HepG2 (cell line): ENCODE measurements around the gene CNTF. TPM values are rescaled to one million over a fixed set of nuclear protein-coding genes. Genes with fewer than 3 reads are reported as not detected.

Experiments used
- ATF3 ChIP-seq: sonication (generic); formaldehyde crosslinking; IDR thresholded peaks from 2 replicates; pipeline ENCODE4 v1.4.0; 2020; ENCODE audit warnings: missing genetic modification reagents
- FOSL1 ChIP-seq: sonication (generic); formaldehyde crosslinking; IDR thresholded peaks from 2 replicates; pipeline ENCODE4 v1.9.0; 2021; ENCODE audit warnings: missing genetic modification reagents, borderline replicate concordance
- ISL2 ChIP-seq: sonication (generic); formaldehyde crosslinking; IDR thresholded peaks from 2 replicates; pipeline ENCODE4 v1.5.0; 2020; ENCODE audit warnings: missing genetic modification reagents
- KAT7 ChIP-seq: IDR thresholded peaks from 2 replicates; pipeline ENCODE4 v1.6.1; 2018; ENCODE audit warnings: borderline replicate concordance, missing compliant biosample characterization
- KDM3A ChIP-seq: IDR thresholded peaks from 2 replicates; pipeline ENCODE4 v1.6.1; 2018; ENCODE audit warnings: low read depth, missing compliant biosample characterization
- NFRKB ChIP-seq: fragments of 450-650 bp; IDR thresholded peaks from 2 replicates; pipeline ENCODE4 v1.6.1; 2017
- POLR2AphosphoS2 ChIP-seq: IDR thresholded peaks from 2 replicates; pipeline ENCODE4 v1.6.1; 2011; ENCODE audit warnings: low read depth, low read length, improper control_type of control experiment
- SALL1 ChIP-seq: sonication (generic); formaldehyde crosslinking; IDR thresholded peaks from 2 replicates; pipeline ENCODE4 v1.8.0; 2022; ENCODE audit warnings: mild to moderate bottlenecking, missing genetic modification reagents
- SALL2 ChIP-seq: sonication (generic); formaldehyde crosslinking; IDR thresholded peaks from 2 replicates; pipeline ENCODE4 v1.8.1; 2023; ENCODE audit warnings: mild to moderate bottlenecking, missing genetic modification reagents, inconsistent platforms
- SIX1 ChIP-seq: sonication (generic); formaldehyde crosslinking; IDR thresholded peaks from 2 replicates; pipeline ENCODE4 v1.4.0; 2020; ENCODE audit warnings: missing genetic modification reagents, borderline replicate concordance
- TBX2 ChIP-seq: sonication (generic); formaldehyde crosslinking; IDR thresholded peaks from 2 replicates; pipeline ENCODE4 v1.5.0; 2020; ENCODE audit warnings: missing genetic modification reagents, mild to moderate bottlenecking, borderline replicate concordance
- TCF12 ChIP-seq, 2 experiments: fragments of 450-650 bp in 1 of 2; sonication (generic) in 1 of 2; formaldehyde crosslinking in 1 of 2; IDR thresholded peaks; 2 replicates each; pipeline versions ENCODE4 v1.6.1 to v1.8.0; 2017 to 2022; ENCODE audit warnings: antibody characterized with exemption in 1 of 2, mild to moderate bottlenecking in 1 of 2, missing genetic modification reagents in 1 of 2, moderate library complexity in 1 of 2
- UBTF ChIP-seq: sonication (generic); formaldehyde crosslinking; IDR thresholded peaks from 2 replicates; pipeline ENCODE4 v1.4.0; 2020; ENCODE audit warnings: mild to moderate bottlenecking, missing genetic modification reagents
- ZBTB7A ChIP-seq: sonication (generic); formaldehyde crosslinking; IDR thresholded peaks from 2 replicates; pipeline ENCODE4 v1.8.0; 2022; ENCODE audit warnings: mild to moderate bottlenecking, missing genetic modification reagents
- ZNF337 ChIP-seq: sonication (generic); formaldehyde crosslinking; IDR thresholded peaks from 2 replicates; pipeline ENCODE4 v1.5.1; 2020; ENCODE audit warnings: missing genetic modification reagents, low read depth, mild to moderate bottlenecking, borderline replicate concordance
- ZNF407 ChIP-seq: sonication (generic); formaldehyde crosslinking; IDR thresholded peaks from one replicate; pipeline ENCODE4 v1.5.1; 2020; ENCODE audit warnings: mild to moderate bottlenecking, missing genetic modification reagents; ENCODE audit errors: not compliant biosample characterization
- ZNF740 ChIP-seq: sonication (generic); formaldehyde crosslinking; IDR thresholded peaks from 2 replicates; pipeline ENCODE4 v1.4.0; 2020; ENCODE audit warnings: missing genetic modification reagents
- polyA plus RNA-seq, 8 experiments: library from polyadenylated mRNA; depleted of rRNA in 3 of 8; stranded (reverse) in 7 of 8; unstranded in 1 of 8; fragments of >200 nt; fragmentation: Illumina TruSeq in 4 of 8; extraction: Trizol in 4 of 8; gene quantifications; 2 replicates each; pipeline versions ENCODE4 v1.2.1 to v1.2.3, GENCODE V29; 2011 to 2016; ENCODE audit warnings: low read depth in 4 of 8, missing spikeins in 1 of 8, mixed read lengths in 1 of 8; ENCODE audit not compliant: insufficient read depth in 1 of 8
- total RNA-seq, 5 experiments: library from RNA; depleted of rRNA; stranded (reverse); fragments of >200 nt; fragmentation: Illumina TruSeq; extraction: Trizol; gene quantifications; 2 replicates each; pipeline ENCODE4 v1.2.3, GENCODE V29; 2016; ENCODE audit warnings: low read depth in 1 of 5

Gene CNTF
- total and polyA plus RNA-seq, 2 of the 13 experiments (the other 11 are each of a cell fraction or from before 2014, with no cell fraction given) = 0.51 to 2.3 TPM

GRCh38 chr11:58577555-58578135 lies 44.8 kb upstream of the CNTF start (continued):
- no peak for TF ChIP-seq ZNF407 (CRISPR knock-in tag)
- 0 out of 2 replicates have a peak, but pooled peaks have one; percentile 45 for TF ChIP-seq SALL1 (CRISPR knock-in tag)
- no peak for TF ChIP-seq ZNF740 (CRISPR knock-in tag)
- TF ChIP-seq SALL2 (CRISPR knock-in tag) = no peak
- no peak for TF ChIP-seq KDM3A (CRISPR knock-in tag)
- TF ChIP-seq SIX1 (CRISPR knock-in tag) = no peak
- no peak for TF ChIP-seq NFRKB
- no peak for TF ChIP-seq POLR2AphosphoS2
- TF ChIP-seq TCF12 (IDR thresholded peaks at IDR 0.05) = no peak
- no peak for TF ChIP-seq TCF12 (CRISPR knock-in tag; IDR thresholded peaks at IDR 0.05)
- TF ChIP-seq FOSL1 = peak; percentile 68; the same call in 1 of the 2 replicates
- TF ChIP-seq ZNF337 (CRISPR knock-in tag) = no peak
- no peak for TF ChIP-seq TBX2 (CRISPR knock-in tag)
- TF ChIP-seq UBTF (CRISPR knock-in tag) = peak; percentile 53
- peak; percentile 74 for TF ChIP-seq ATF3 (CRISPR knock-in tag)
- no peak for TF ChIP-seq KAT7
- TF ChIP-seq ISL2 (CRISPR knock-in tag) = no peak
- no peak; the same call in 1 of the 2 replicates for TF ChIP-seq ZBTB7A (CRISPR knock-in tag)
